Panc1 (cell line): ENCODE results near the gene FOXN4.

ENCODE experiments used
- POLR2AphosphoS5 ChIP-seq: IDR thresholded peaks from 2 replicates; pipeline ENCODE4 v1.6.1; 2012; ENCODE audit warnings: mild to moderate bottlenecking, low read depth, low read length, moderate library complexity
- TF ChIP-seq, protein P1 (sequence below), 2 experiments: IDR thresholded peaks; 2 replicates each; pipeline ENCODE4 v1.6.1; 2011 to 2012; ENCODE audit warnings: low read depth in 2 of 2, control low read depth in 1 of 2, low read length in 1 of 2, mild to moderate bottlenecking in 1 of 2, moderate library complexity in 1 of 2; ENCODE audit not compliant: insufficient read depth in 1 of 2
- TF ChIP-seq, protein P2 (sequence below): fragments of 450-650 bp; IDR thresholded peaks from 2 replicates; pipeline ENCODE4 v1.5.1; 2017; ENCODE audit warnings: mild to moderate bottlenecking

DNA sequence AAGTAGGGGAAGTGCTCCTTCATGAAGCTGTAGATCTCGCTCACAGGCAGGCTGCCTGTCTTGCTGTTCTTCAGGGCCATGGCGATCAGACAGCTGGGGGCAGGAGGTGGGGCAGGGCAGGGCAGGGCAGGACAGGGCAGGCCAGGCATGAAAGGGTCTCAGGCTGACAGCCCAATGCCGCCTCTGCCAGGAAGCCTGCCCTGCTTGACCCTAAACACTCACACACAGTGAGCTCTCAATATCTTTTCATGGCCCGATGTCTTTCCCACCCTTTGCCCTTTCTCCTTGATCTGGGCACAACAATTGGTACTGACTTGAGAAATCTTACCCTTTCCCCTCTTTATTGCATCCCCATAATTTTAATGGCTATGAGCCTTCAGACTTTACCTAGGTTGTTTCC, 22.4 kb downstream of the FOXN4 start:
- TF ChIP-seq, protein P1, sequence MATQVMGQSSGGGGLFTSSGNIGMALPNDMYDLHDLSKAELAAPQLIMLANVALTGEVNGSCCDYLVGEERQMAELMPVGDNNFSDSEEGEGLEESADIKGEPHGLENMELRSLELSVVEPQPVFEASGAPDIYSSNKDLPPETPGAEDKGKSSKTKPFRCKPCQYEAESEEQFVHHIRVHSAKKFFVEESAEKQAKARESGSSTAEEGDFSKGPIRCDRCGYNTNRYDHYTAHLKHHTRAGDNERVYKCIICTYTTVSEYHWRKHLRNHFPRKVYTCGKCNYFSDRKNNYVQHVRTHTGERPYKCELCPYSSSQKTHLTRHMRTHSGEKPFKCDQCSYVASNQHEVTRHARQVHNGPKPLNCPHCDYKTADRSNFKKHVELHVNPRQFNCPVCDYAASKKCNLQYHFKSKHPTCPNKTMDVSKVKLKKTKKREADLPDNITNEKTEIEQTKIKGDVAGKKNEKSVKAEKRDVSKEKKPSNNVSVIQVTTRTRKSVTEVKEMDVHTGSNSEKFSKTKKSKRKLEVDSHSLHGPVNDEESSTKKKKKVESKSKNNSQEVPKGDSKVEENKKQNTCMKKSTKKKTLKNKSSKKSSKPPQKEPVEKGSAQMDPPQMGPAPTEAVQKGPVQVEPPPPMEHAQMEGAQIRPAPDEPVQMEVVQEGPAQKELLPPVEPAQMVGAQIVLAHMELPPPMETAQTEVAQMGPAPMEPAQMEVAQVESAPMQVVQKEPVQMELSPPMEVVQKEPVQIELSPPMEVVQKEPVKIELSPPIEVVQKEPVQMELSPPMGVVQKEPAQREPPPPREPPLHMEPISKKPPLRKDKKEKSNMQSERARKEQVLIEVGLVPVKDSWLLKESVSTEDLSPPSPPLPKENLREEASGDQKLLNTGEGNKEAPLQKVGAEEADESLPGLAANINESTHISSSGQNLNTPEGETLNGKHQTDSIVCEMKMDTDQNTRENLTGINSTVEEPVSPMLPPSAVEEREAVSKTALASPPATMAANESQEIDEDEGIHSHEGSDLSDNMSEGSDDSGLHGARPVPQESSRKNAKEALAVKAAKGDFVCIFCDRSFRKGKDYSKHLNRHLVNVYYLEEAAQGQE (IDR thresholded peaks at IDR 0.05; ENCODE audit: insufficient read depth in 1 of 2, low read depth in 2 of 2, low read length in 1 of 2): no peak
- TF ChIP-seq, protein P2, sequence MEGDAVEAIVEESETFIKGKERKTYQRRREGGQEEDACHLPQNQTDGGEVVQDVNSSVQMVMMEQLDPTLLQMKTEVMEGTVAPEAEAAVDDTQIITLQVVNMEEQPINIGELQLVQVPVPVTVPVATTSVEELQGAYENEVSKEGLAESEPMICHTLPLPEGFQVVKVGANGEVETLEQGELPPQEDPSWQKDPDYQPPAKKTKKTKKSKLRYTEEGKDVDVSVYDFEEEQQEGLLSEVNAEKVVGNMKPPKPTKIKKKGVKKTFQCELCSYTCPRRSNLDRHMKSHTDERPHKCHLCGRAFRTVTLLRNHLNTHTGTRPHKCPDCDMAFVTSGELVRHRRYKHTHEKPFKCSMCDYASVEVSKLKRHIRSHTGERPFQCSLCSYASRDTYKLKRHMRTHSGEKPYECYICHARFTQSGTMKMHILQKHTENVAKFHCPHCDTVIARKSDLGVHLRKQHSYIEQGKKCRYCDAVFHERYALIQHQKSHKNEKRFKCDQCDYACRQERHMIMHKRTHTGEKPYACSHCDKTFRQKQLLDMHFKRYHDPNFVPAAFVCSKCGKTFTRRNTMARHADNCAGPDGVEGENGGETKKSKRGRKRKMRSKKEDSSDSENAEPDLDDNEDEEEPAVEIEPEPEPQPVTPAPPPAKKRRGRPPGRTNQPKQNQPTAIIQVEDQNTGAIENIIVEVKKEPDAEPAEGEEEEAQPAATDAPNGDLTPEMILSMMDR: no peak
- TF ChIP-seq POLR2AphosphoS5: no peak
